Glutamatergic neuron (in vitro differentiated cells): Measurements from ENCODE around the gene DCN. TPM values are rescaled to one million over a fixed set of nuclear protein-coding genes. Genes with fewer than 3 reads are reported as not detected.

Experiments used
- DNase-seq: peaks from one replicate; pipeline ENCODE4 v3.0.0; 2022
- H3K27ac Mint-ChIP-seq: one replicate; pipeline ENCODE4 v1.8.0; 2020; ENCODE audit warnings: mild to moderate bottlenecking, mixed read lengths, inconsistent platforms; ENCODE audit not compliant: unreplicated experiment
- H3K27me3 Mint-ChIP-seq: one replicate; pipeline ENCODE4 v1.8.0; 2020; ENCODE audit warnings: mild to moderate bottlenecking, moderate library complexity, mixed read lengths, inconsistent platforms; ENCODE audit not compliant: unreplicated experiment
- H3K36me3 Mint-ChIP-seq: one replicate; pipeline ENCODE4 v1.8.0; 2020; ENCODE audit warnings: mild to moderate bottlenecking, mixed read lengths, inconsistent platforms; ENCODE audit not compliant: unreplicated experiment
- H3K4me1 Mint-ChIP-seq: one replicate; pipeline ENCODE4 v1.8.0; 2020; ENCODE audit warnings: mild to moderate bottlenecking, low read depth, mixed read lengths, inconsistent platforms; ENCODE audit not compliant: unreplicated experiment
- H3K4me3 Mint-ChIP-seq: one replicate; pipeline ENCODE4 v1.8.0; 2020; ENCODE audit warnings: mild to moderate bottlenecking, mixed read lengths, inconsistent platforms; ENCODE audit not compliant: unreplicated experiment
- H3K9me3 Mint-ChIP-seq: one replicate; pipeline ENCODE4 v1.8.0; 2020; ENCODE audit warnings: mild to moderate bottlenecking, moderate library complexity, mixed read lengths, inconsistent platforms; ENCODE audit not compliant: unreplicated experiment
- CTCF ChIP-seq: fragments of 200-600 bp; sonication (generic); IDR thresholded peaks from one replicate; pipeline ENCODE4 v1.5.0; 2021; ENCODE audit not compliant: partially characterized antibody, unreplicated experiment
- total RNA-seq: library from RNA; stranded (reverse); fragmentation: NEBNext Ultra II Directional; extraction: Animal tissue kit (Norgen Biotek cat#: 25700); gene quantifications from one replicate; pipeline ENCODE4 v1.2.1, GENCODE V29; 2021; ENCODE audit not compliant: unreplicated experiment

The DCN gene
- total RNA-seq, 1 donor from 2014 or later = not detected

- Mint-ChIP-seq H3K36me3 (no peaks in the 10 kb centered on the region), H3K27me3 (no peaks in the 10 kb centered on the region), H3K4me1 (no peaks in the 10 kb centered on the region), H3K27ac (no peak overlapping the region), H3K4me3 (no peak overlapping the region), H3K9me3 (no peaks in the 10 kb centered on the region)
- TF ChIP-seq CTCF = no peak
- DNase-seq = no peak
These were observed 84.2 kb downstream of the DCN start for GRCh38 chr12:91098461-91098860.

DNA sequence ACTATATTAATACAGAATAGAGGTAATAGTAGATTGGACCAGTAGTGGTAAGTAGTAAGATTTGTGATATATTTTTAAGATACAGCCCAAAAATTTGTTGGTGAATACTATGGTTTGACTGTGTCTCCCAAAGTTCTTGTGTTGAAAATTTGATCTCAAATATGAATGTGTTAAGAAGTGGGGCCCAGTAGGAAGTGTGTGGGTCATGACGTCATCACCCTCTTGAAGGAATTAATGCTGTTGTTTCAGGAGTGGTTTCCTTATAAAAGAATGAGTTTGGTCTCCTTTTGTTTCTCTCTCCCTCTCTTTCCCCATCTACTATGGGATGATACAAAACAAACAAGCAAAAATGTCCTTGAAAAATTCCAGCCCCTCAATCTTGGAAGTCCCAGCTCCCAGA is 87.7 kb downstream of the DCN start:
- Mint-ChIP-seq H3K27me3 (no peaks in the 10 kb centered on the region), H3K4me3 (no peak overlapping the region), H3K36me3 (peaks cover 8% of the 10 kb centered on the region), H3K9me3 (peaks cover under 1% of the 10 kb centered on the region), H3K27ac (no peak overlapping the region), H3K4me1 (no peaks in the 10 kb centered on the region)
- no peak for DNase-seq
- no peak for TF ChIP-seq CTCF

- no peak overlapping the region for H3K27ac Mint-ChIP-seq
- no peak for TF ChIP-seq CTCF
- H3K4me1 Mint-ChIP-seq = no peaks in the 10 kb centered on the region
- no peak overlapping the region for H3K4me3 Mint-ChIP-seq
- H3K27me3 Mint-ChIP-seq = no peaks in the 10 kb centered on the region
- peaks cover 13% of the 10 kb centered on the region for H3K36me3 Mint-ChIP-seq
- DNase-seq = no peak
- H3K9me3 Mint-ChIP-seq = peaks cover 4% of the 10 kb centered on the region
These were observed 88.5 kb downstream of the DCN start for GRCh38 chr12:91094032-91094662.

DNA sequence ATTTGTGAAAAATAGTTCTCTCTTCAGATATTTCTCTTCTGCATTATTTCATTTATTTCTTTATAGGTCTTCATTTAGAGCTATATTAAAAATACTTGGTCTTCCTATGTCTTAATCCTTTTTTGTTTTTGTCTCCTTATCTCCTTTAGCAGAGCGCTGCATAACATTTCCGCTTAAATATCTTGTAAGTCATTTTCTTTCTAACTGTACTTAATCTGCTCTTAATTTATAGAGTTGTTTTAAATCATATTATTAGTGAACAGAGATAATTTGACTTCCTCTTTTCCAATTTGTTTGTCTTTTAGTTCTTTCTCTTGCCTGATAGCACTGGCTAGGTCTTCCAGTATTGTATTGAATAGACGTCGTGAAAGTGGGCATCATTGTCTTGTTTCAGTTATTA is 89.3 kb downstream of the DCN start:
- Mint-ChIP-seq H3K9me3 (peaks cover 4% of the 10 kb centered on the region), H3K27me3 (no peaks in the 10 kb centered on the region), H3K4me3 (no peak overlapping the region), H3K36me3 (peaks cover 19% of the 10 kb centered on the region), H3K27ac (no peak overlapping the region), H3K4me1 (no peaks in the 10 kb centered on the region)
- no peak for DNase-seq
- no peak for TF ChIP-seq CTCF

- H3K27ac Mint-ChIP-seq = no peak overlapping the region
- H3K36me3 Mint-ChIP-seq = peaks cover 19% of the 10 kb centered on the region
- H3K27me3 Mint-ChIP-seq = no peaks in the 10 kb centered on the region
- no peak overlapping the region for H3K4me3 Mint-ChIP-seq
- TF ChIP-seq CTCF = no peak
- peaks cover 4% of the 10 kb centered on the region for H3K9me3 Mint-ChIP-seq
- no peaks in the 10 kb centered on the region for H3K4me1 Mint-ChIP-seq
- DNase-seq = no peak
These were observed 90.5 kb downstream of the DCN start for GRCh38 chr12:91091916-91092715.
